Activated CD8-positive, alpha-beta memory T cell treated with anti-CD3 and anti-CD28 coated beads, Interleukin-2, amount 50 U/mL, for 24 hours (primary cell): ENCODE data around the gene C11orf58.

Source experiments
- DNase-seq: peaks from one replicate; pipeline ENCODE4 v3.0.0-alpha.2; 2020; ENCODE audit errors: extremely low read depth

Gene C11orf58

DNA sequence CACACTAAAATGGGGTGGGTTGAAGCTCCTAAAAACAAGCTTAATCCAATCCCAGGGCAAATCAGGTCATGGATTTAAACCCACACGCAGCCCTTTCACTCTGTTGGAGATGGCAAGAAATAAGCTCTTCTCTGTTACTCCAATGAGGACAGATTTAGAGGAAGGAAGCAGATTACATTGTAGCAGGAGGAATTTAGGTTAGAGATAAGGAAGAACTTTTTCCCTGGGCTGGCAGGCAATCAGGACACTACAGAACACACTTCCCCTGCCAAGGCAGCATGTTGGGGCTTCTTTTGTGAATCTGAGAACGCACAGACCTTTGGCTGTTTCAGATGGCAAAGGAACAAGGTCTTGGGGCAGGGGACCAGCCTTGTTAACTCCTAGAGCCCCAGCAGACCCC lies 46.2 kb downstream of the C11orf58 start:
- DNase-seq: no peak

DNA sequence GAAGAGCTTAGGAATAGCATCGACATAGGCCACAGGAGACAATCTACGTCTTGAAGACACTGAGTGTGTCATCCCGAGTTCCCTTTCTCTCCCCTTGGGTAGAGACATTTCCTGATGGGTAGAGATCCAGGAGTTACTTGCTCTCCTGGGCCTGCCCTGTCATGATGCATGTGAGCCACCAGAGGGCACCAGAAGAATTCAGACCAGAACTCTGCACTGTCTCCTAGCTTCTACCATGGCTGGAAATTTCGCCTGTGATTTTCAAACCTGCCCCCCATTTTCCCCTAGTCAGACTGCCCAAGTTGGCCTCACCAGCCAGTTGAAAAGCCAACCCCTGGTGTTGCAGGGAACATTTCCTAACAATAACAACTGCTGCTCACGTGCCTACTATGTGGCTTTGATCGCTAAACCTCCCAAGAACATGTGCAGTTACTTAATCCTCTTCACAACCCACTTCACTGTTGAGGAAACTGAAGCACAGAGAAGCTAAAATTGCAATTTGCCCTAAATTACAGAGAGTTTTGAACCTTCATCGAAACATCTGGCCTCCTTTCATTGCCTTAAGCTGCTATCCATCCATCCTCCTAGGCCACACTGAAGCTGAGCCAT lies 47.2 kb downstream of the C11orf58 start:
- DNase-seq: no peak

DNA sequence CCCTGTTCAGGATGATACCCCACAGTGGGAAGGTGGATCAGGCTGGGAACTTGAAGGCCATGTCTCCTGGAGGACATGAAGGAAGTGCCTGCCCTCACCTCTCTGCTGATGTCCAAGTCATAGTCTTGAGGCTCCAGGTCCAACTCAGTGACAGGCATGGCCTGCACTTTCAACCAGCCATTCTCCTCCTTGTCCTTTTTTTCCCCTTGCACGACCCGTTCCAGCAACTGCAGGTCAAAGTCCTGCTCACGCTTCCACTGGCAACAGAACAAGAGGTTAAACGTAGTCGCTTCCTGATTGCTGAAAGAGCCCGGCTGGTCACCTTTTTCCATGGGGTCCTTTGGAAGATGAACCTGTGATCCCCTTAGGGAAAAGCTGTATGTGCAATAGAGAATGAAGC lies 47.7 kb downstream of the C11orf58 start:
- no peak for DNase-seq

DNA sequence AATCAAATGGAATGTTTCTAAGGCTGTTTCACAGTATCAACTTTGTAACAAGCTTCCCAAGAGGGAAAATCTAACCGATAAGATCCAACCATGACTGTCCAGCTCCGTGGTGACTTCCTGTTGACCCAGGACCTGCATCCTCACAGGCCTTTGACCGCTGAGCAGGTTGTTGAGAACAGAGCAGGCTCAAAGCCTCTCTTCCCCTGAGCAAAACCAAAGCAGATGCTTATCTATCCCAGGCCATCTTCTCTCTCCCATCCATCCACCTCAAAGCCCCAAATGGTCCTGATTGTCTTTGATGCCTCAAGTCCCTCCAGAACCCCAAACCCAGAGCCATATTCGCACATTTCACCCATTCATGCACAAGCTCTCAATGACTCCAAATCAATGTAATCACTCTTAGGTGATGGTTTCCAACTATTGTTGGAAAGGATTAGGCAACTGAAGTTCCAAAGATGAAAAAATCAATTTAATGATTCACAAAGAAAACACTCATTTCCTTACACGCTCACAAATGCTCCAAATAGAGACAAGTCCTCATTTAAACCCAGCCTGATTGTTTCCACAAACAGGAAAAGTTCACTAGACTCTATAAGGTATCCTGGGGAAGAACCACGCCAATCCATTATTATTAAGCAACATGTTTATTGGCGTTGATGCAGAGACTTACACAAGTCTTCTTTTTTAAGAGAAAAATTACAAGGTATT lies 48.7 kb downstream of the C11orf58 start:
- no peak for DNase-seq

DNA sequence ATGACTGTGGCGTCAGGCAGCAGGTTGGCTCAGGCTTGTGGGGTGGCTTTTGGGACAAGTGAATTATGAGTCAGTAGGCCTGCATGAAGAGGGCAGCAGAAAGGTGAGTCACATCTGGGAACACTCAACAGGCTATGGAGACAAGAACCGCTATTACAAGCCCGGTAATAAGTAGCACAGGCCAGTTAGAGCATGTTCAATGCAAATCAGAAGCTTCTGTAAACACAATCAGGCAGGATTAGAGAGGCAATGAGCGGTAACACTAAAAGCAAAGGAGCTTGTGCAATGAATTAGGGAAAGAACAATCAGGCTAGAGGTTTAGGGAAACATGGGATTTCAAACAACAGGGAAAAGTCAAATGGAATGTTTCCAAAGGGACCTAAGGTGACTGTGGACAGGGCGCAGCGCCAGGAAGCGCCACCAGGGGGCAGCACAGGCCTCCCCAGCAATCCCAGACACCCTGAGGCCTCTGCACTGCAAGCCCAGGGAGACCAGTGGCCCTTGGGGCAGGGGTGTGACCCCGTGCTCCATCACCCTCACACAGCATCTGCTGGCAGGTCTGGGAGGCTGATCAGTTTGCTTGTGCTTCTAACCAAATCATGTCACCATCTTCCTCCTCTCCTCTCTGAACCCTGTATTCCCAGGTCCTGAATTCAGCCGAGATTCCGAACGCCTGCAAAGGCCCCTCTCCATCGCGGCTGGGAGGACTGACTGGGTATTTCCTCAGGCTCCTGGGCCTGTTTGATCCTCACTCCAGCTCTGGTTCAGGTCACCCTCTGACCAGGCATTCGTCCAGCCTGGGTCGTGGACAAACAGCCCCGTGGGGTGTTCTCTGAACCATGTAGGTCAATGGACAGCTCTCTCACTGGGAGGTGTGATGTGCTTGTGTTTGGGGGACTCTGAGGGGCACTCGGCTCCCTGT lies 50.0 kb downstream of the C11orf58 start:
- DNase-seq: no peak

DNA sequence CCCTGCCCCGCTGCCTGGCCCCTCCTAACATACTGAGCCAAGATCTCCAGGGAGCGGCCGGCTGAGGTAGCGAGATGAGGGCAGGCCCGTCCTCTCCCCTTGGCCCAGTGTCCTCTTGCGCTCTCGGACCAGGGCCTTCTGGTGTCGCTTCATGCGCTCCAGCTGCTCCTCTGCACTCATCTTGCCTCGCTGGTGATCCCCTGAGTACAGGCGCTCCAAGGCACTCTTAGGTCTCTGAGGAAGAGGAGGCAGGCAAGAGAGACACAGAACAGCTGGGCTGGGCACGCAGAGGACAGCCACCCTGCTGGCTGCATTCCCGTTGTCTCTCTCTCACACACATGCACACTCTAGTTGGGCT lies 50.6 kb downstream of the C11orf58 start:
- no peak for DNase-seq

DNA sequence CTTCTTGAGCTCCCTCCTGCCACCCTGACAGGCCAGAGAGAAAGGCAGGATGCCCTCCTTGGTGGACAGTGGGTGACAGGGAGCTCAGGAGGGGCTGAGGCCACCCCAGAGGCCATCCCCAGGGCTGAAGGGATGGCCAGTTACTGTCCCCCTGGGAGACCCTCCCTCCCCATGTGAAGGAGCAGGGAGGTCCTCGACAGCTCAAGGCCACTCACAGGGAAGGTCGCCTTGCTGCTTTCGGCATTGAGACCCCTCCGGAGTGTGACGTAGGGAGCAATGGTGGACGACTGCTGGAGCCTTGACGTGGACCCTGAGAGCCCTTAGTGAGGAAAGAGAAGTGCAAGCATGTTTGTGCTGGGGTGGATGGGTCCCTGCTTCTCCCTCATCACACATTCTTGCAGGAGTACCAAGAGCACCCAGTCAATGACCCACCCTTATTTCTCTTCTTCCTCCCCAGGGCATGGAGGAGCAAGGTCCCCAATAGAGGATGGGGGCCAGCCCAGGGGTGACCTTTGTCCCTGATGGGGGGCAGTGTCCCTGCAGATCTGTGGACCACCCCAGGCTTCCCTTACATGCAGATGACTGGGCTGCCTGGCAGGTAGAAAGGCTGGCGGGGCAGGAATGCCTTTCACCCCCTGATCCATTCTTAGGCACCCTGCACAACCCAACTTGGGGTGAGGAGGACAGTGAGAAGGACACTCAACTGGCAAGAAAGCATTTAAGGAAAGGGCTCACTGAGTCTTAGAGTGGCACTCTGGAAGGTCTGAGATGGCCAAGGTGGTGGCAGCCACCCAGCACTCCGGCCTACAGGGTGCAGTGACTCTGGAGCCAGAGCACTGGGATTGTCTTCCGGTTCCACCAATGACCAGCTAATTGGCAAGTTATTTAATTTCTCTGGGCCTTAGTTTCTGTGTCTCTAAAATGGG lies 51.4 kb downstream of the C11orf58 start:
- DNase-seq: no peak

DNA sequence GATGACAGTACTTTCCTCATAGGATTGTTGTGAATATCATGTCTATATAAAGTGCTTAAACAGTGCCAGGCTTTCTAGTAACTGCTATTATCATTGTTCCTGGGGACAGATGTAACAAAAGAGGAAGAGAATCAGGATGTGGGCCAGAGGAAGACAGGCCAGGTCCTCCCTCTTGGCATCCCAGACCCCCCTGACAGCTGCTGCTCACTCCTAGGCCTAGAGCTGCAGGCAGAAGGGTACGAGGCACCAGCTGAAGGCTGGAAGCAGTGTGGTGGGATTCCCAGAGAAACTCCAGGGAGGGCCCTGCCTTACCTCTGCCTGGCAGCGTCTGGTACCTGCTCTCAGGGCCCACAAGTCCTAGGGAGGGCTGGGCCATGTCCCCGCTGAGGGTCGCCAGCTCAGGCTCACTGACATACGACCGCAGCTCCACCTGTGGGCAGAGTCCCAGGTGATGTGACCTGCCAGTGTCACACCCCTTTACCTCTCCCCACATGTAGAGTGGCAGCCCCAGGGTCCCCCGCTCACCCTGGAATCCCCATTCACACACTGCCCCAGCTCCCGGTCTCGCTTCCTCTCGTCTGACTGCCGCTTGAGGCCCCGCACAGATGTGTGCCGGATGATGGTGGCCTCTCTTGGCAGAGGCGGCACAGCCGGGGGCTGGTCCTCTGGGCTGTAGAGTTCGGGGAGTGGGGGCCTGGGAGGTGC lies 52.2 kb downstream of the C11orf58 start:
- DNase-seq: no peak

DNA sequence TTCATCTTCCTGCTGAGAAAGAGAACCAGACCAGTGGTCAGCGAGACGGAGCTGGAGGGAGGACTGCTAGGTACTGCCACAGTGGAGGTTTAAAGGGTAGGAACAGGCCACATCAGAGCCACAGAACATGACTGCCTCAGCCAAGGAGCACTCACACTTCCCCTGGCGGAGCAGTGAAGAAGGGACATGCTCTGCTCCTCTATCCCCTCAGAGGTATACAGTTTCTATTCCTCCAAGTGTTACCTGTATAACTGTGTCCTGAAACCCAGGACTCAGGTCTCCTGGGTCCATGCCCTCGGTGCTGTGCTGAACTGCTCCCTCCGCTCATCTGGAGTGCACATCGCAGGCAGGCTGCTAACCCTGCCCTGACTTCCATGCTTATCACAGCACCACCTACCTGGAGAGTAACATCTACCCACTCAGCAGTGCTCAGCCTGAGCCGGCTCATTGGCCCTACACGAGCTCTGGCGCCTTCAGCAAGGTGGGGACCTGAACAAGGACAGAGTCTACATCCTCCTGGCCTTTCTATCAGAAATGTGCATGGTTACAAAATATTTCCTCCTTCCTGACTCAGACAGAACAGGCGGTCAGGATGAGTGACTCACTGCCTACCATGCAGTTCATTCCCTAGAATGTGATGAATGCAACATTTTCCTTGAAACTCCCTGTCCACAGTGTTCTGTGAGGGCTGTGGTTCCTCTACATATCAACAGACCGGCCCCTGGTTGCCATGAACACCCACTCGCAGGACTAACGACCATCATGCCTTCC lies 52.9 kb downstream of the C11orf58 start:
- DNase-seq: no peak

DNA sequence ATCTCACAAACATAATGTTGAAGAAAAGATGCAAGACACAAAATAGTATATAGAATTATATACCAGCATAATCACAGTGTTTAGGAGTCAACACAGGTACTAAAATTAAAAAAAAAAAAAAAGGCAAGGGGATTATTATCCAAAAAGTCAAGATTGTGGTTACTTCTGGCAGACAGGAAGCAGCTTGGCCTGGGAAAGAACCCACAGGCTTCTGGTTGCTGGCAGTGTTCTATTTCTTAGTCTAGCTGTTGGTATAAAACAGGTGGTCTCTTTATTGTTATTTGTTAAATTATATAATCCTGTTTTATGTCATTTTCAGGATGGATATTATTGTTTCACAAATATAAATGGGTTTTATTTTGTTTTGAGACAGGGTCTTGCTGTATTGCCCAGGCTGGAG lies 54.0 kb downstream of the C11orf58 start:
- no peak for DNase-seq

DNA sequence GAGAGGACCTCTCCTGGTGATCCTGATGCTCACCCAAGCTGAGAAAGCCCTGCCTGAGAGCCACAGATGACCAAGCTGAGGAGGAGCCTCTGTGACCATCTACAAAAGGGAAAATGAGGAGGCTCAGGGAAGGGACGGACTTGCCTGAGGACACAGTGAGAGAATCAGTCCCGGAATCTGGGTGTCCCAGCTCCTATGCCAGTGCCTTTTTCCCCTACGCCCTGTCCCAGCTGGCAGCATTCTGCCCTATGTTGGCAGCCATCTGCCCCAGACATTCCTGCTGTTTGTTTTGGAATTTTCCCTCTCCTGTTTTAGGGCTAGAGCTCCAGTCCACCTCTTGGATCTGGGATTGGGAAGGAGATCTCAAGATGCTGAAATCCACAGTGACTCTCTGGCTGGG lies 54.6 kb downstream of the C11orf58 start:
- DNase-seq: no peak

DNA sequence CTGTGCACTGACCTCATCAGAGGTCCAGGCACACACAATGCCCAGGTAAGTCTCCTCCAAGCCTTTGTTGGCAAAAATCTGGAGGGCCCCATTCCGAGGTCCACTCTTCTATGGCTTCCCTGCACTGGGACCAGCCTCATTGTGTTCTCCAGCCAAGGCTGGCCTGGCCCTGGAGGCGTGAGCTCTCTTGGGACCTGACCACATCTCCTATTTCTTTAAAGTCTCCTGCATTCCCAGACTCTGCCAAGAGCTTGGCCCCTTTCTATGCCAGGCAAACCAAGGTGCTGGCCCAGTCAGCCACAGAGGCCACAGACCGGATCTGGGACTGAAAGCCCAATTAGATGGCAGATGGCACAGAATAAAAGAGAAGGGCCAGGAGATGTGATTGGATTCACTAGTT lies 55.1 kb downstream of the C11orf58 start:
- no peak for DNase-seq

DNA sequence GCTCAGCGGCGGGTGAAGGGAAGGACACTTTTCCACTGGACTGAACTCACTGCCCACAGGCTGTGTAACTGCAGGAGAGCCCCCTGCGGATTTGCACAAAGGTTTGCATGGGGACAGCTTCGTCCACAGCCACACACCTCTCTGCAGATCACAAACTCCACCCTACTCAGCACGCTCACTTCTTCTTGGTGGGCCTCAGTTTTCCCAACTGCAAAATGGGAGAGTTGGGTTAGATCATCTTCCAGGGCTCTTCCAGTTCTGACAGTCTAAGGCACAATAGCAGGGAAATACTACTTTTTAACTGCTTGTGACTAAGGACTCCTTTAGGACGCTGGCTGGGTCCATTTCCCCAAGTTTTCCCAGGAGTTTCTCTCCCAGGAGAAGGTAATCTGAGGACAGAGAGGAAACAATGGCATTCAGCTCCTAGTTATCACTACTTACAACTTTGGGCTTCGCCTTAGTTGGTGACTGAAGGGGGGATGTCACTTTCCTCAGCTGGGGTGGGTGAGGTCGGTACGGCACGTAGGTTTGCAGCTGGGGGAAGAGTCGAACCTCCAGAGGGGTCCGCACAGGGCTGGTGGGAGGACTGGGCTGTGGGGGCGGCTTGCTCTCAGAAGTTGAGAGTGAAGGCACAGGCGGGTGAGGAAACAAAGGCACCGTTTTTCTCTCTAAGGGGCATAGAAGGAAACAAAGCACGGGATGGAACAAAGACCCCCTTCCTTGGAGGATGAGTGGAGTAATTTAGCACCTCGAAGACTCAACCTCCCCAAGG lies 55.8 kb downstream of the C11orf58 start:
- no peak for DNase-seq

DNA sequence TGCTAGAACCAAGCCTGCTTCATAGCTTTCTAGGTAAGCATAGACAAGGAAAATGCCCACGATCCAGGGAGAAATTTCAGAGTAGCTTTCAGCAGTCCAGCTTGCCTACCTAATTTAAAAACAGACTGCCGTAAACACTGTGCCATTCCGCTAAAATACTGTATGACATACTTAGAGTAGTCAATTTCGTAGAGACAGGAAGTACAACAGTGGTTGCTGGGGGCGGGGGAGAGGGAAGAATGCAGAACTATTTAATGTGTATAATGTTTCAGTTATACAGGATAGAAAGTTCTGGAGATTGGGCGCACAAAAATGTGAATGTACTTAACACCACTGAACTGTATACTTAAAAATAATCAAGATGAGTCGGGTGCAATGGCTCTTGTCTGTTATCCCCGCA lies 56.7 kb downstream of the C11orf58 start:
- DNase-seq: no peak

DNA sequence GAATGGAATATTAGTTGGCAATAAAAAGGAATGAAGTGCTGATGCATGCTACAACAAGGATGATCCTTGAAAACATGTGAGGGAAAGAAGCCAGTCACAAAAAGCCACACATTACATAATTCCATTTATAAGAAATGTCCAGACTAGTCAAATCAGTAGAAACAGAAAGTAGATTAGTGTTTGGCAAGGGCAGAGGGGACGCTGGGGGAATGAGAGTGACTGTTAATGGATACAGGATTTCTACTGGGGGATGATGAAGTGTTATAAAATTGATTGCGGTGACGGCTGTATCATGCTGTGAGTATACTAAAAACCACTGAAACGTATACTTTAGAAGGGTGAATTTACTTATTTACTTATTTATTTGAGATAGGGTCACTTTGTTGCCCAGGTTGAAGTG lies 57.9 kb downstream of the C11orf58 start:
- no peak for DNase-seq

DNA sequence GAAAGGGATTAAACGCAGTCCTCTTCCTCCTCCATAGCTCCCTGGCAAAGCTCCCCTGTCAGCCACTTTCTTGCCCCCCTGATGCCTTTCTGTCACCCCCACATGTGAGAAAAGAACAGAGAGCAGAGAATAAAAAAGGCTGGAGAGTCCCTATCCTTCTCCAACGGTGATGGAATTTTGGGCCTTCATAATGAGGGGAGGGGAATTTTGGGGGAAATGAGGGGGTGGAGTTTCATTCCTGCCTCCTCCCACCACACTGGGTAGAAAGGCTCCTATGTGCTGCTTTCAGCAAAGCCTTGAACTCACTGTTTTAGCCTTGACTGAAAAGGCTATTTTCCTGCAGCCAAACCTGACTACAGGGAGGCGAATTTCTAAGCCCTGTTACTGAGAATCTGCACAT lies 59.3 kb downstream of the C11orf58 start:
- DNase-seq: no peak

DNA sequence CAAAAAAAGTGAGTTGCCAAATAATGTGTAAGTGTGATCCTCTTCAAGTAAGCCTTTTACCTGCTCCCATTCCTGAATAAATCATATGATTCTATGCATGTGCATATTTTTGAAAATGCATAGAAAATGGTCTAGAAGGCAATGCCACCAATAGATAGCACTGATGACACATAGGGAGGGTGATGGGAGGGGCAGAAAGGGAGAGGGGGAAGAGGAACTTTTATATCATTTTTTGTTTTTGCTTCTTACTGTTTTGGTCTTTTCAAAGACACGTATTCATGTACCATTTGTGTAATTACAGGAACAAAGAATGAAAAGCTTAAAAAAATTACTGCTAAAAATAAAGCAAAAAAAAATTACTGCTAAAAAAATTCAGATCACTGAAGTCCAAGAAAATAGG lies 60.8 kb downstream of the C11orf58 start:
- no peak for DNase-seq

DNA sequence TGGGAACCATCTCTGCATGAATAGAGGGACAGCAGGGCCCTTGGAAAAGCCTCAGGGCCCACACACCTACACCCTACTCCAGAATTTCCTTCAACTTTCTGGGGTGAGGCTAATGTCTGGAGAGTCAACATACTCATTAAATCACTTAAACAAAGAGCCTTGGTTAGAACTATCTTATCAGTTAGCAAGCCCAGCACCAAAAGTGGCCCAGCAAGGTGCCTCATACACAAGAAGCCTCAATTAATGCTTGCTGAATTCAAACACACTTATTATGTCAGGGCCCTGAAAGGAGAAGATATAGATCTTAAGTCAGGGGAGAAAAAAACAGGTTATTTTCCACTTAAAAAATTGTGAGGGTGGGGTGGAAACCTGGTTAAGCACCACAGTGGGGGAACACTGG lies 61.4 kb downstream of the C11orf58 start:
- DNase-seq: no peak

DNA sequence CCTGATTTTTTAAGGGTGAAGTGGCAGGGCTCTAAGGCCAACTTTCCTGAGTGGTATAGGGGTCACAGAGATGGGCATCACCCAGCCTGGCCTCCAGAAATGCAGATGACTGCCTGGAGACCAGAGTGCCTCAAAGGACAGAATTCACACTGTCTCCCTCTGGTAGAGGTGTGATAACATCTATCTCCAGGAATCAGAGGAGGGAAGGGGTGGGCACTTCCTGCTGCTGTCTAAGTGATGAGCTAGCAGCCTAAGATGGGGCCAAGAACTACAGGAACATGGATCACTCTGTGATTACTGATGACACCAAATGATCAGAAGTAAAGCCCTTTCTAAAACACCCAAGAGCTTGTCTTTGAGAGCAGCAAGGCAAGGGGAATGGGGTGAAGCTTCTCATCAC lies 61.9 kb downstream of the C11orf58 start:
- DNase-seq: no peak
